HFF-Myc (cell line): ENCODE measurements around the gene CT47C1.

Source experiments
- DNase-seq: peaks from one replicate; pipeline ENCODE4 v3.0.0-alpha.2; 2011; ENCODE audit warnings: low read depth; ENCODE audit errors: extremely low read depth
- H3K4me3 ChIP-seq: replicated peaks from 2 replicates; pipeline ENCODE4 v1.5.1; 2011; ENCODE audit warnings: low read depth, mild to moderate bottlenecking, control low read depth, low read length
- TF ChIP-seq, protein P1 (sequence below): IDR thresholded peaks from 2 replicates; pipeline ENCODE4 v1.5.1; 2012; ENCODE audit warnings: mild to moderate bottlenecking, low read depth, low read length, control low read depth; ENCODE audit errors: missing control alignments

The CT47C1 gene

DNA sequence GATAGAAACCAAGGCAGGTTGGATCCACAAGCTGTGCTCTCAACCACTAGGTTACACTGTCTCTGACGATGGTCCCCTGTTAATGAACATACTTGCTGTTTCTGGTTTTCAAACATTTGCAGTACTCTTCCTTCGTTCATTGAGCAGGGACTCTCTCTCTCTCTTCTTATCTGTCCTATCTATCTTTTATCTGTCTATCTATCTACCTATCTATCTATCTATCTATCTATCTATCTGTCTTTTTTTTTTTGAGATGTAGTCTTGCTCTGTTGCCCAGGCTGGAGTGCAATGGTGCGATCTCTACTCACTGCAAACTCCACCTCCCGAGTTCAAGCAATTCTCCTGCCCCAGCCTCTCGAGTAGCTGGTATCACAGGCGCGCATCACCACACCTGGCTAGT lies 9.4 kb upstream of the CT47C1 start:
- no peak overlapping the region for H3K4me3 ChIP-seq
- no peak for DNase-seq

DNA sequence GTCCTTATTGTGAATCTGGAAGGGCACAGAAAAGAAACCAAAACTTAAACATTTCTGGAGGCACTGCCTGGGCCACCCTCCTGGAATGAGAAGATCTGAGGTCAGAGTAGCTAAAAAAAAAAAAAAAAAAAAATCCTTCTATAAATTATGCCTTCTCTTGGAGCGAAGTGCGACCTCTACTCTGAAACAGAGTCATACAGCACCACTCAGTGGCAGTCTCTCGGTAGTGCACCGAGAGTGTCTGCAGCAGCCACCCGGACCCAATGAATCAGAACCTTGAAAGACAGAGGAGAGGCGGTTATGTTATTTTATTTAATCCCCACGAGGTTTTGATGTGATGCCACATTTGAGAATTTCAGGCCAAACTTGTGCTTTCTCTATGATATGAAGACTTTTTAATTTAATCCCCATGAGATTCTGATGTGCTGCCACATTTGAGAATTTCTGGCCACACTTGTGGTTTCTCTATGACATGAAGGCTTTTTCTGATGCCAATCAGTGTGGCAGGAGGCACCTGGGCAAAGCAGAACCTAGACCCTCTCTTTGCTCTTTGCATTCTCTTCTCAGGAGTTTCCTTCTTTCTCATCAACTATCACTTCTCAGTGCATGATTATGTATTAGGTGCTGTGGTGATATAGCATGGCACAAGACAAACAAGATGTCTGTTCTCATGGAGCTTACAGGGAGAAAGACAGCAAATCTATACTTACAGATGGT lies 5.6 kb upstream of the CT47C1 start:
- TF ChIP-seq, protein P1, sequence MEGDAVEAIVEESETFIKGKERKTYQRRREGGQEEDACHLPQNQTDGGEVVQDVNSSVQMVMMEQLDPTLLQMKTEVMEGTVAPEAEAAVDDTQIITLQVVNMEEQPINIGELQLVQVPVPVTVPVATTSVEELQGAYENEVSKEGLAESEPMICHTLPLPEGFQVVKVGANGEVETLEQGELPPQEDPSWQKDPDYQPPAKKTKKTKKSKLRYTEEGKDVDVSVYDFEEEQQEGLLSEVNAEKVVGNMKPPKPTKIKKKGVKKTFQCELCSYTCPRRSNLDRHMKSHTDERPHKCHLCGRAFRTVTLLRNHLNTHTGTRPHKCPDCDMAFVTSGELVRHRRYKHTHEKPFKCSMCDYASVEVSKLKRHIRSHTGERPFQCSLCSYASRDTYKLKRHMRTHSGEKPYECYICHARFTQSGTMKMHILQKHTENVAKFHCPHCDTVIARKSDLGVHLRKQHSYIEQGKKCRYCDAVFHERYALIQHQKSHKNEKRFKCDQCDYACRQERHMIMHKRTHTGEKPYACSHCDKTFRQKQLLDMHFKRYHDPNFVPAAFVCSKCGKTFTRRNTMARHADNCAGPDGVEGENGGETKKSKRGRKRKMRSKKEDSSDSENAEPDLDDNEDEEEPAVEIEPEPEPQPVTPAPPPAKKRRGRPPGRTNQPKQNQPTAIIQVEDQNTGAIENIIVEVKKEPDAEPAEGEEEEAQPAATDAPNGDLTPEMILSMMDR = peak; percentile 62
- DNase-seq = peak; percentile 21
- no peak overlapping the region for H3K4me3 ChIP-seq

More for the DNA sequence above, 9.4 kb upstream of the CT47C1 start:
- TF ChIP-seq, protein P1 = no peak

DNA sequence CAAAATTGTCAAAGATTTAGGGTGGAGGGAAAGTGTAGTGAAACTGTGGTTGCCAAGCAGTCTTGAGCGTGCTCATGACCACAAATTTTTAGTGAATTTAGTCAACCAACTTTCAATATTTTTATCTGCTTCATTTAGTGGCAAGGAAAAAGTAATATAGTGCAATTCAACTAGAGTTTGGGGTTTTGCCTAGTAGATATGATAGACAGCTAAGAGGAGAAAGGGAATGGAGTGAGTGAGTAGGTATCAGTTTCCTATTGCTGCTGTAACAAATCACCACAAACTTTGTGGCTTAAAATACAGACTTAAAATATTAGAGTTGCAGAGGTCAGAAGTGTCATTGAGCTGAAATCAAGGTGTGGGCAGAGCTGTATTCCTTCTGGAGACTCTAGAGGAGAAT lies 3.7 kb upstream of the CT47C1 start:
- DNase-seq = no peak
- TF ChIP-seq, protein P1 = no peak
- H3K4me3 ChIP-seq = no peak overlapping the region

DNA sequence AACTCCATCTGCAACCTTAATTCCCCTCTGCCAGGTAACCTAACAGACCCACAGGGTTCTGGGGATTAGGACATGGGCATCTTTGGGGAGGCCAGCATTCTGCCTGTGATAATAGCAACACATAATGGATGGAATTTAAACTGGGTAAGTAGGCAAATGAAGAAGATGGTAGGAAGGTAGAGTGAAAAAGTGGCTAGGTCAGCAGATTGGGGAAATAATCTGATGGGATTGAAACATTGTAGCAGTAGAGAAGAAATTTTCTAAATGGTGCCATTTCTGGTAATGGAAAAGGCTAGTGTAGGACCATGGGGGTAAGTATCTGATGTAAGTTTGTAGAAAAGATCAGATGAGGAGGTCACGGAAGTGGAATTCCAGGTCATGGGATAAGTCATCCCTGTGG lies 3.0 kb upstream of the CT47C1 start:
- no peak overlapping the region for H3K4me3 ChIP-seq
- DNase-seq = no peak
- TF ChIP-seq, protein P1 = no peak

DNA sequence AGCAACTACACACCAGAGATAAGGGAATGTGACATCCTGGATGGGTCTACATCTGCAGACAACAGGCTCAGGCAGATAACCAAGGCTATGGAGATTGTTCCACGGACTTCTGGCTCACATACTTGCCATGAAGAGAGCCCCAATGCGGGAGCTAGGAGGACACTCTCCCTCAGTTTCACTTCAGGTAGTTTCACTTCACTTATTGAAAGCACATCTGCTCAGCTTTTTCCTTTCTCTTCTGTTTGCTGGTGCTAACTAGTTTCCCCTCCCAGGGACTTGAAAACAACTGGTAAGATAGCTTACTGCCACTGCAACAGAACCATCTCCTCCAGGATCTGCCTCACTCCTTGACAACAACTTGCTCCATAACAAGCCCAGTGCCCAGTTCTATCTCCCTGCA lies 1.4 kb upstream of the CT47C1 start:
- TF ChIP-seq, protein P1 = no peak
- no peak for DNase-seq
- no peak overlapping the region for H3K4me3 ChIP-seq

DNA sequence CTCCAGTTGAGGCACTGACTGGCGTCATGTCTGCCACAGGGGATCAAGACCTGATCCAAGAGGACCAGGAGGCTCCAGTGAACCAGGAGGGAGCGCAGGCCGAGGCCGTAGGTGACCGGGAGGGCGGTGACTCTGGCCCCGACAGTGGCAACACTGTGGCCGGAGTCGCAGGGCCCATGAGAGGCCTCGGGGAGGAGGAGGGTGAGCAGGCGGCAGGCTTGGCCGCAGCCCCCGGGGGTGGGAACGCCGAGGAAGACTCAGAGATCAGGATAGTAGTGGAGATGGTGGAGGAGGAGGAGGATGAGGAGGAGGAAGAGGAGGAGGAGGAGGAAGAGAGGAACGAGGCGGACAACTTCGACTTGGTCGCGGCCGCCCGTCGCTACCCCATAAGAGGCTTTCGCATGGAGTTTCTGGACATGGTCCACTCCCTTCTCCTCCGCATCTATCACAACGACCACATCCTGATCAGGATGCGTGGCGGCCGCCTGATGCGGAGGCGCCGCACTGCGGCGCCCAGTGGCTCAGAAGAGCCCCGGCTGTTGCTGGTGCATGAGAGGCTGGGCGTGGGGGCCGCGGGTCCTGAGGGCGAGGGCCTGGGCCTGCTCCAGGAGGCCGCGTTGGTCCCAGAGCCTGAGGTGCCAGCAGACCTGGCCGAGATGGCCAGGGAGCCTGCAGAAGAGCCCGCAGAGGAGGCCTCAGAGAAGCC lies 560 bp downstream of the CT47C1 start:
- DNase-seq = no peak
- no peak overlapping the region for H3K4me3 ChIP-seq
- TF ChIP-seq, protein P1 = no peak
